NT2/D1 (cell line): ENCODE measurements around the gene RAMP3.

Source experiments
- SUZ12 ChIP-seq: IDR thresholded peaks from 2 replicates; pipeline ENCODE4 v1.6.1; 2011; ENCODE audit not compliant: insufficient read length, insufficient read depth; ENCODE audit errors: extremely low read depth
- YY1 ChIP-seq: IDR thresholded peaks from 2 replicates; pipeline ENCODE4 v1.6.1; 2011; ENCODE audit not compliant: insufficient read length, insufficient read depth
- ZNF274 ChIP-seq: IDR thresholded peaks from 2 replicates; pipeline ENCODE4 v1.6.1; 2011; ENCODE audit warnings: mild to moderate bottlenecking, low read depth, low read length

GRCh38 chr7:45217358-45217757 is 59.8 kb downstream of the RAMP3 start:
- no peak for TF ChIP-seq SUZ12
- TF ChIP-seq ZNF274: no peak
- TF ChIP-seq YY1: no peak
